ENCODE measurements around the gene CTNNBL1.

CTNNBL1 gene

GRCh38 chr20:37878835-37879599 lies 185.2 kb downstream of the CTNNBL1 start:
- Histone ChIP-seq H2AK5ac (ENCODE audit: low read length) (no peak overlapping the region), H3K79me2 (ENCODE audit: control insufficient read depth, insufficient read depth, low read length, poor library complexity) (no peaks in the 10 kb centered on the region), H3K14ac (ENCODE audit: low read length) (no peak overlapping the region), H3K9ac (ENCODE audit: low read length) (no peak overlapping the region), H3K79me1 (ENCODE audit: low read length) (no peaks in the 10 kb centered on the region), H4K12ac (ENCODE audit: low read depth, low read length) (no peak overlapping the region), H3K18ac (ENCODE audit: low read length) (no peak overlapping the region), H2AFZ (ENCODE audit: insufficient read depth, low read length, poor library complexity) (no peak overlapping the region), H3K4me3 (ENCODE audit: low read depth, low read length) (no peak overlapping the region), H2BK5ac (ENCODE audit: low read depth, low read length, poor library complexity) (no peak overlapping the region), H4K8ac (ENCODE audit: low read depth, low read length) (no peak overlapping the region), H3K27me3 (ENCODE audit: insufficient read depth, low read length) (no peaks in the 10 kb centered on the region), H2BK12ac (ENCODE audit: low read length) (no peak overlapping the region), H3K36me3 (ENCODE audit: control insufficient read depth in 1 of 2, insufficient read depth in 2 of 2, low read length in 2 of 2) (peaks cover 4% of the 10 kb centered on the region in 2 experiments), H3K27ac (ENCODE audit: low read depth, low read length) (no peak overlapping the region), H3K9me3 (ENCODE audit: insufficient read depth, low read depth, low read length) (no peaks in the 10 kb centered on the region), H3K4me2 (ENCODE audit: low read length) (no peak overlapping the region), H3K4ac (ENCODE audit: low read depth, low read length) (no peak overlapping the region), H2BK120ac (ENCODE audit: insufficient read depth, low read length, poor library complexity) (no peak overlapping the region), H4K91ac (ENCODE audit: low read depth, low read length) (no peak overlapping the region), H3K4me1 (ENCODE audit: control insufficient read depth in 1 of 2, insufficient read depth in 2 of 2, low read length in 2 of 2) (no peaks in the 10 kb centered on the region), H3K23ac (ENCODE audit: low read length) (no peak overlapping the region)
- WGBS (ENCODE audit: extremely low coverage, insufficient coverage, insufficient read length), result no CpG with 5 or more reads among the region's 12 CpGs
- no peak for DNase-seq

GRCh38 chr20:37879843-37880242 lies 186.0 kb downstream of the CTNNBL1 start:
- Histone ChIP-seq H3K14ac (ENCODE audit: low read length) (no peak overlapping the region), H3K4me1 (ENCODE audit: control insufficient read depth in 1 of 2, insufficient read depth in 2 of 2, low read length in 2 of 2) (no peaks in the 10 kb centered on the region), H3K18ac (ENCODE audit: low read length) (no peak overlapping the region), H2AK5ac (ENCODE audit: low read length) (no peak overlapping the region), H2BK5ac (ENCODE audit: low read depth, low read length, poor library complexity) (no peak overlapping the region), H4K8ac (ENCODE audit: low read depth, low read length) (no peak overlapping the region), H2BK12ac (ENCODE audit: low read length) (no peak overlapping the region), H3K79me2 (ENCODE audit: control insufficient read depth, insufficient read depth, low read length, poor library complexity) (no peaks in the 10 kb centered on the region), H3K4me3 (ENCODE audit: low read depth, low read length) (no peak overlapping the region), H3K9me3 (ENCODE audit: insufficient read depth, low read depth, low read length) (no peaks in the 10 kb centered on the region), H3K27ac (ENCODE audit: low read depth, low read length) (no peak overlapping the region), H3K9ac (ENCODE audit: low read length) (no peak overlapping the region), H3K36me3 (ENCODE audit: control insufficient read depth in 1 of 2, insufficient read depth in 2 of 2, low read length in 2 of 2) (peaks cover 0 to 2% of the 10 kb centered on the region in 2 experiments), H3K4ac (ENCODE audit: low read depth, low read length) (no peak overlapping the region), H2BK120ac (ENCODE audit: insufficient read depth, low read length, poor library complexity) (no peak overlapping the region), H4K12ac (ENCODE audit: low read depth, low read length) (no peak overlapping the region), H3K23ac (ENCODE audit: low read length) (no peak overlapping the region), H3K4me2 (ENCODE audit: low read length) (no peak overlapping the region), H4K91ac (ENCODE audit: low read depth, low read length) (no peak overlapping the region), H2AFZ (ENCODE audit: insufficient read depth, low read length, poor library complexity) (no peak overlapping the region), H3K79me1 (ENCODE audit: low read length) (no peaks in the 10 kb centered on the region), H3K27me3 (ENCODE audit: insufficient read depth, low read length) (no peaks in the 10 kb centered on the region)
- DNase-seq, result no peak
- no CpG with 5 or more reads among the region's 1 CpG for whole genome bisulfite sequencing (ENCODE audit: extremely low coverage, insufficient coverage, insufficient read length)

- H2BK5ac ChIP-seq (ENCODE audit: low read depth, low read length, poor library complexity), result no peak overlapping the region
- H3K4me3 ChIP-seq (ENCODE audit: low read depth, low read length), result no peak overlapping the region
- H3K4me1 ChIP-seq (ENCODE audit: control insufficient read depth in 1 of 2, insufficient read depth in 2 of 2, low read length in 2 of 2), result no peaks in the 10 kb centered on the region
- H4K12ac ChIP-seq (ENCODE audit: low read depth, low read length), result no peak overlapping the region
- no peaks in the 10 kb centered on the region for H3K79me1 ChIP-seq (ENCODE audit: low read length)
- no peak overlapping the region for H3K27ac ChIP-seq (ENCODE audit: low read depth, low read length)
- WGBS (ENCODE audit: extremely low coverage, insufficient coverage, insufficient read length), result no CpG with 5 or more reads among the region's 18 CpGs
- H4K8ac ChIP-seq (ENCODE audit: low read depth, low read length), result no peak overlapping the region
- H3K23ac ChIP-seq (ENCODE audit: low read length), result no peak overlapping the region
- DNase-seq, result peak; percentile 33 to 55
- H3K27me3 ChIP-seq (ENCODE audit: insufficient read depth, low read length), result no peaks in the 10 kb centered on the region
- no peak overlapping the region for H3K4ac ChIP-seq (ENCODE audit: low read depth, low read length)
- no peak overlapping the region for H3K14ac ChIP-seq (ENCODE audit: low read length)
- H2BK120ac ChIP-seq (ENCODE audit: insufficient read depth, low read length, poor library complexity), result no peak overlapping the region
- H3K79me2 ChIP-seq (ENCODE audit: control insufficient read depth, insufficient read depth, low read length, poor library complexity), result no peaks in the 10 kb centered on the region
- H4K91ac ChIP-seq (ENCODE audit: low read depth, low read length), result no peak overlapping the region
- H3K36me3 ChIP-seq (ENCODE audit: control insufficient read depth in 1 of 2, insufficient read depth in 2 of 2, low read length in 2 of 2), result no peaks in the 10 kb centered on the region
- no peak overlapping the region for H2AFZ ChIP-seq (ENCODE audit: insufficient read depth, low read length, poor library complexity)
- no peaks in the 10 kb centered on the region for H3K9me3 ChIP-seq (ENCODE audit: insufficient read depth, low read depth, low read length)
- H2AK5ac ChIP-seq (ENCODE audit: low read length), result no peak overlapping the region
- no peak overlapping the region for H3K4me2 ChIP-seq (ENCODE audit: low read length)
- no peak overlapping the region for H3K18ac ChIP-seq (ENCODE audit: low read length)
- H2BK12ac ChIP-seq (ENCODE audit: low read length), result no peak overlapping the region
- no peak overlapping the region for H3K9ac ChIP-seq (ENCODE audit: low read length)
These were observed 187.1 kb downstream of the CTNNBL1 start for GRCh38 chr20:37880726-37881591.

- no peak overlapping the region for H4K91ac ChIP-seq (ENCODE audit: low read depth, low read length)
- H3K14ac ChIP-seq (ENCODE audit: low read length), result no peak overlapping the region
- WGBS (ENCODE audit: extremely low coverage, insufficient coverage, insufficient read length), result no CpG with 5 or more reads among the region's 22 CpGs
- H3K18ac ChIP-seq (ENCODE audit: low read length), result no peak overlapping the region
- no peak overlapping the region for H4K8ac ChIP-seq (ENCODE audit: low read depth, low read length)
- no peaks in the 10 kb centered on the region for H3K9me3 ChIP-seq (ENCODE audit: insufficient read depth, low read depth, low read length)
- no peak overlapping the region for H3K23ac ChIP-seq (ENCODE audit: low read length)
- H2AK5ac ChIP-seq (ENCODE audit: low read length), result no peak overlapping the region
- no peaks in the 10 kb centered on the region for H3K79me2 ChIP-seq (ENCODE audit: control insufficient read depth, insufficient read depth, low read length, poor library complexity)
- no peaks in the 10 kb centered on the region for H3K36me3 ChIP-seq (ENCODE audit: control insufficient read depth in 1 of 2, insufficient read depth in 2 of 2, low read length in 2 of 2)
- H2AFZ ChIP-seq (ENCODE audit: insufficient read depth, low read length, poor library complexity), result no peak overlapping the region
- H3K27ac ChIP-seq (ENCODE audit: low read depth, low read length), result no peak overlapping the region
- no peak overlapping the region for H2BK5ac ChIP-seq (ENCODE audit: low read depth, low read length, poor library complexity)
- H3K4me3 ChIP-seq (ENCODE audit: low read depth, low read length), result no peak overlapping the region
- no peak overlapping the region for H3K4me2 ChIP-seq (ENCODE audit: low read length)
- no peaks in the 10 kb centered on the region for H3K27me3 ChIP-seq (ENCODE audit: insufficient read depth, low read length)
- no peak overlapping the region for H2BK12ac ChIP-seq (ENCODE audit: low read length)
- no peak overlapping the region for H3K9ac ChIP-seq (ENCODE audit: low read length)
- H3K4me1 ChIP-seq (ENCODE audit: control insufficient read depth in 1 of 2, insufficient read depth in 2 of 2, low read length in 2 of 2), result no peaks in the 10 kb centered on the region
- no peaks in the 10 kb centered on the region for H3K79me1 ChIP-seq (ENCODE audit: low read length)
- no peak overlapping the region for H3K4ac ChIP-seq (ENCODE audit: low read depth, low read length)
- DNase-seq, result no peak
- H4K12ac ChIP-seq (ENCODE audit: low read depth, low read length), result no peak overlapping the region
- H2BK120ac ChIP-seq (ENCODE audit: insufficient read depth, low read length, poor library complexity), result no peak overlapping the region
These were observed 187.9 kb downstream of the CTNNBL1 start for GRCh38 chr20:37881601-37882343.
